ENCODE measurements around the gene AP1S2.

DNA sequence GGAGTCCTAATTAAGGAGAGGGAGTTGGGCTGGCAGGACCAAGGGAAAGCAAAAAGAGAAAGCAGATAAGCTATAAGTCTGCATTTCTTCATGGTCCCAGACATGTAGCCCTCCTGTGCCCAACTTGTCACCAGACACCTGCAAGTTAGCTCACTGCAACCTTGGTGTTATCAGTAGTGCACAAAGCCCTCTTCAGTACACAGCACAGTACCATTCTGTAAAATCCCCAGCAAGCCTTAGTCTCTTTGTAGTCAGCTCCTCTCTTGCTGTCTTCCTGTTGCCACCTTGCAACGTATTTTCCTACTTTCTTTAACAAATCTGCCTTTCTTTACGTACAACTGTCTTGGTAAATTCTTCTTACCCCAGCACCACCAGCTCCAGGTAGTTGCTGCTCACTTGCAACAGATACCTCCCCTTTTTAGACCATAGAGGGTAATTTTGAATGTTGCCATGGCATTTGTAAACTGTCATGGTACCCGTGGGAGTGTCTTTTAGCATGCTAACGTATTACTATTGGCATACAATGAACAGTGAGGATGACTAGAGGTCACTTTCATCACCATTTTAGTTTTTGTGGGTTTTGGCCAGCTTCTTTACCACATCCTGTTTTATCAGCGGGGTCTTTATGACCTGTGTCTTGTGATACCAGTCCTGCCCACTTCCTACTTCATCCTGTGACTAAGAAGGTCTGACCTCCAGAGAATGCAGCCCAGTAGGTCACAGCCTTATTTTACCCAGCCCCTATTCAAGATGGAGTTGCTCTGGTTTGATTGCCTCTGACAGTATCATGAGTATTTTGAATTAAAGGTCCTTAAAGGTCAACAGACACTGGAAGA, 28.3 kb upstream of the AP1S2 start:
- TF ChIP-seq EZH2phosphoT487 (IDR thresholded peaks at IDR 0.05; ENCODE audit: insufficient read depth, low read depth) (no peak), EZH2 (IDR thresholded peaks at IDR 0.05; ENCODE audit: insufficient read depth, poor library complexity, severe bottlenecking) (no peak)
